GM12801 (cell line): ENCODE data around the gene PLPP3.

ENCODE experiments used
- TF ChIP-seq, protein P1 (sequence below): IDR thresholded peaks from one replicate; pipeline ENCODE4 v1.5.1; 2011; ENCODE audit warnings: control low read depth; ENCODE audit not compliant: insufficient read length; ENCODE audit errors: extremely low read depth

Gene PLPP3

DNA sequence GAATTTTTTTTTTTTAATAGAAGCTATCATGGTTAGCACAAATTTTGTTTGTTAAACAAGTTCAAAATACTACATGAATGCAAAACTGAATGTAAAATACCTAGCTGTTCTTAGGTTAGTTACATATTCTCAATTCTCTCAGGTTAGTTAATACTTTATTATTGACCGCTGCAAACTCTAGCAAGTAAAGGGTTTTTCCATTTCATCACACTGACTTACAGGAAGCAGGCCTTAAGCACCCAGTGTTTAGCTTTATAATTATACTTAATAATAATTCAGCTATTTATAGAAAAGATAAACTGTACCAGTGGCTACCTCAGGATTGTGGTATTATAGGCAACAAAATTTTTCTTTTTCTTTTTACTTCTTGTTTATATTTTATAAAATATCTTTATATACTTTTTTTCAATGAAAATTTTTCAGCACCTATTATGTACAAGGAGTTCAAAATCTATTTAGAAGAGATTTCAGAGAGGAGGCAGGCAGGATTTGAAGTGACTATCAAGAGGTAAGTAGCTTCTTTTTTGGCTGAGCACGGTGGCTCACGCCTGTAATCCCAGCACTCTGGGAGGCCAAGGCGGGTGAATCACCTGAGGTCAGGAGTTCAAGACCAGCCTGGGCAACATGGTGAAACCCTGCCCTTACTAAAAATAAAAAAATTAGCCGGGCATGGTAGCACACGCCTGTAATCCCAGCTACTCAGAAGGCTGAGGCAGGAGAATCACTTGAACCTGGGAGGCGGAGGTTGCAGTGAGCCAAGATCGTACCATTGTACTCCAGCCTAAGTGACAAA is 17.9 kb downstream of the PLPP3 start:
- TF ChIP-seq, protein P1, sequence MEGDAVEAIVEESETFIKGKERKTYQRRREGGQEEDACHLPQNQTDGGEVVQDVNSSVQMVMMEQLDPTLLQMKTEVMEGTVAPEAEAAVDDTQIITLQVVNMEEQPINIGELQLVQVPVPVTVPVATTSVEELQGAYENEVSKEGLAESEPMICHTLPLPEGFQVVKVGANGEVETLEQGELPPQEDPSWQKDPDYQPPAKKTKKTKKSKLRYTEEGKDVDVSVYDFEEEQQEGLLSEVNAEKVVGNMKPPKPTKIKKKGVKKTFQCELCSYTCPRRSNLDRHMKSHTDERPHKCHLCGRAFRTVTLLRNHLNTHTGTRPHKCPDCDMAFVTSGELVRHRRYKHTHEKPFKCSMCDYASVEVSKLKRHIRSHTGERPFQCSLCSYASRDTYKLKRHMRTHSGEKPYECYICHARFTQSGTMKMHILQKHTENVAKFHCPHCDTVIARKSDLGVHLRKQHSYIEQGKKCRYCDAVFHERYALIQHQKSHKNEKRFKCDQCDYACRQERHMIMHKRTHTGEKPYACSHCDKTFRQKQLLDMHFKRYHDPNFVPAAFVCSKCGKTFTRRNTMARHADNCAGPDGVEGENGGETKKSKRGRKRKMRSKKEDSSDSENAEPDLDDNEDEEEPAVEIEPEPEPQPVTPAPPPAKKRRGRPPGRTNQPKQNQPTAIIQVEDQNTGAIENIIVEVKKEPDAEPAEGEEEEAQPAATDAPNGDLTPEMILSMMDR: no peak

DNA sequence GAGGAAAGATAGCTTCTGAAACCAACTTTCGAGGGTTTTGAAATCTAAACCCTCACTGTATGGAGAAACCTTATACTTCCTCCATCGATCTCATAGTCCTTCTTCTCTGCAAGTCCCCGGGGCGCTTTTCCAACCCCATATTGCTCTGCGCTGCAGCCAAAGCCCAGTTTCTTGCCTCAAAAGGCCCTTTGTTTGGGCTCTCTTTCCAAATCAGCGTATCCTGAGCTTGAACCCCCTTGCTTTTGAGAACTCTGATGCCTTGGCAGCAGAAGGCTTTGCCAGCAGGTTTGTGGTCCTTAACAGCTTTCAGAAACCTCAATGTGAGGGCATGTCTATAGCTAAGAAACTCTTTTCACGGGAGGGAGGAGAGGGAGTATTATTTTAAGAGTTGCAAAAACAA is 21.6 kb downstream of the PLPP3 start:
- TF ChIP-seq, protein P1: no peak

DNA sequence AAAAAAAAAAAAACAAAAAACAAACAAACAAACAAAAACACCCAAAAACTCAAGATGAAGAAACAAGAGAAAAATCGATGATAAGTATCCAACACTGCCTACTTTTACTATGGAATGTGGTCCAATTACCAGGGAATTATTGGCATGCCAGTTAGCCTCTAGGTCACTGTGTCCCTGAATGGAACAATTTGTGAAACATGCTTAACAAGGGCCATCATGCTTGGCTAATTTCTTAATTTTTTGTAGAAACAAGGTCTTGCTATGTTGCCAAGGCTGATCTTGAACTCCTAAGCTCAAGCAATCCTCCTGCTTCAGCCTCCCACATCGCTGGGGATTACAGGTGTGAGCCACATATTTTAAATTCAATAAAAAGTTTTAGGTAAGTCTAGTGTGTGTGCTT is 23.9 kb downstream of the PLPP3 start:
- TF ChIP-seq, protein P1: no peak

DNA sequence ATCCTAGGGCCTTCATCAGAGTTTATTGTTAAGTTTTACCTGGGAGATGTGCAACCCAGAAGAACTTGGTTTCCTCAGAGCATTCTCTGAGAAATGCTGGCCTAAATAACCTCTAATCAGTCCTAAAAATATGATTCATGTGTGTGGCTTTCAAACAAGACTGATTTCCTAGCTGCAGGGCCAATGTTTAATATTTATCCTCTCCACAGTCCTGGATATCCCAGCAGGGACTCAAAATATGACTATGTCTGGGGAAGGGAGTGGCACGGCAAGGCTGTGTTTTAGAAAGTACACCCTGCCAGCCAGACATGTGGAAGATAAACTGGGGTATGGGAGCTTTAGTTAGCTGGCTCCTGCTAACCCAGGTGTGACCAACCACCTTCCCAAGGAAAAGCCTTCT is 26.3 kb downstream of the PLPP3 start:
- TF ChIP-seq, protein P1: no peak

DNA sequence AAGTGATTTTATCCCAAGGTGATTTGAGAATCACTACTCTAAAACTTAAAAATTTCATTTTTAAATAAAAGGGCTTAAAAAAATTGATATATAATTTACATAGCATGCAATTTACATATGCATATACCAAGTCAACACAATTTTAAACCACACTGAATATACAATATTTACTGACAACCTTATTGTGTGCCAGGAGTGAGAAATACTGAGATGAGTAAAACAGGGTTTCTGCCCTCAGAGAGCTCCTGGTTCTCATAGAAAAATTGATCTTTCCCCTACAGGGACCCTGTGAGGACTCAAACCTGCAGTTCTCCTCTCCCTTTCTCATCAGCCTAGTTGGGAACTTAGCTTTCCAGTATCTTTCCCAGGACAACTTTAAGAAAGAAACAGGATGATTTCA is 27.0 kb downstream of the PLPP3 start:
- TF ChIP-seq, protein P1: no peak

DNA sequence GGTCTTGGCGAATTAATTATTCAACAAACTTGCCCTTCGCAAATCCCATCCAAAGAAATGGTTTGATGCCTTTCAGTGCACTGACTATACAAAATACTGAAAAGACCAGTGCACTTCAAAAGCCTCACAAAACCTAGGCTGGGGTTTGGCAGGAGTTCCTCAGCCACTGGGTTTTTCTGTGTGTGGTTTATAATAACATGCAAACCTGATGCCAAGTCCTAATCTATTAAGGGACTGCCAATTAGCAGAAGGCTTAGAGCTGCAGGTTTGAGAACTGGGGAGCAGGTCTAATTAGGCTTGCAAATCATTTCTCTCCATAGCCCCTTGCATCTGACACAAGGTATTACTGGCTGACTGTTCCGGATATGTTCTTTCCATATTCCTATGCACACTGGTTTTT is 27.7 kb downstream of the PLPP3 start:
- TF ChIP-seq, protein P1: no peak

DNA sequence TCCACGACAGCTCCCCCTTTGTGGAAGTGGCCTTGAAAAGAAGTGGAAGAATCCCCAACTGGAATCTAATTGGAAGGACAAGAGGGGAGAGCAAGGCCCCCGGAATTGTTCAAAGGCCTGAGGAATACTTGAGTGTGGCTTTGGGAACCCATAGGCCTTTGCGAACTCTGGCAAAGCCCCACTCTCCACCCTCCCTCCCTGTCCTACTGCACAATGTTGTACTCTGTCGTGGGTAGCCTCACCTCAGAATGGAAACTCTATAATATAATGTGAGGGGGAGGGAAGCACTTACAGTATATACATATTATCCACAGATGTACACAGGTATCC is 28.5 kb downstream of the PLPP3 start:
- TF ChIP-seq, protein P1: no peak
